CD8-positive, alpha-beta memory T cell (primary cell): ENCODE measurements around the gene HSPD1. TPM values are rescaled to one million over a fixed set of nuclear protein-coding genes. Genes with fewer than 3 reads are reported as not detected.

ENCODE experiments used
- CTCF ChIA-PET: fragments of 350-600 bp; sonication (Branson Sonifier 250); formaldehyde crosslinking; loops from one replicate; lab custom pipeline; 2021; ENCODE audit warnings: antibody characterized with exemption; lab: Charles Lee
- POLR2A ChIA-PET: fragments of 350-600 bp; sonication (Branson Sonifier 250); formaldehyde crosslinking; loops from one replicate; lab custom pipeline; 2021; ENCODE audit warnings: antibody characterized with exemption; lab: Charles Lee
- DNase-seq, 5 donors: peaks; one replicate each; pipeline versions ENCODE4 v3.0.0 to v3.0.0-alpha.2; 2020 to 2022; ENCODE audit warnings: mixed read lengths in 1 of 5
- H3K27ac ChIP-seq: one replicate; pipeline ENCODE4 v1.7.0; 2013; ENCODE audit warnings: low read depth, mild to moderate bottlenecking, low read length, moderate library complexity
- H3K27me3 ChIP-seq: 2 replicates; pipeline ENCODE4 v1.7.0; 2013; ENCODE audit warnings: low read length, mild to moderate bottlenecking; ENCODE audit not compliant: insufficient read depth, poor library complexity, severe bottlenecking
- H3K36me3 ChIP-seq: 2 replicates; pipeline ENCODE4 v1.7.0; 2013; ENCODE audit warnings: mild to moderate bottlenecking, low read length, moderate library complexity; ENCODE audit not compliant: insufficient read depth
- H3K4me1 ChIP-seq: 2 replicates; pipeline ENCODE4 v1.7.0; 2013; ENCODE audit warnings: mild to moderate bottlenecking, low read length, moderate library complexity; ENCODE audit not compliant: insufficient read depth
- H3K4me3 ChIP-seq: 2 replicates; pipeline ENCODE4 v1.7.0; 2013; ENCODE audit warnings: mild to moderate bottlenecking, low read length
- H3K9me3 ChIP-seq: 2 replicates; pipeline ENCODE4 v1.7.0; 2013; ENCODE audit warnings: mild to moderate bottlenecking, low read length
- H3K27ac Mint-ChIP-seq, 8 donors: one replicate each; pipeline ENCODE4 v1.8.0; 2020 to 2021; ENCODE audit warnings: mixed read lengths in 8 of 8, mild to moderate bottlenecking in 6 of 8, inconsistent platforms in 3 of 8, moderate library complexity in 3 of 8
- H3K27me3 Mint-ChIP-seq, 2 donors: one replicate each; pipeline ENCODE4 v1.8.0; 2020 to 2021; ENCODE audit warnings: mixed read lengths in 2 of 2, mild to moderate bottlenecking in 1 of 2, moderate library complexity in 1 of 2
- H3K36me3 Mint-ChIP-seq, 3 donors: one replicate each; pipeline ENCODE4 v1.8.0; 2020 to 2021; ENCODE audit warnings: mixed read lengths in 3 of 3, inconsistent platforms in 1 of 3, mild to moderate bottlenecking in 1 of 3
- H3K4me1 Mint-ChIP-seq, 3 donors: one replicate each; pipeline ENCODE4 v1.8.0; 2020 to 2021; ENCODE audit warnings: mixed read lengths in 3 of 3, inconsistent platforms in 1 of 3, mild to moderate bottlenecking in 1 of 3
- H3K4me3 Mint-ChIP-seq, 7 donors: one replicate each; pipeline ENCODE4 v1.8.0; 2020 to 2021; ENCODE audit warnings: mixed read lengths in 7 of 7, mild to moderate bottlenecking in 6 of 7, moderate library complexity in 4 of 7, inconsistent platforms in 2 of 7
- H3K9me3 Mint-ChIP-seq, 5 donors: one replicate each; pipeline ENCODE4 v1.8.0; 2020 to 2022; ENCODE audit warnings: mixed read lengths in 5 of 5, mild to moderate bottlenecking in 3 of 5, moderate library complexity in 2 of 5, inconsistent platforms in 1 of 5
- polyA plus RNA-seq: library from polyadenylated mRNA; unstranded; fragments of 300-500 nt; fragmentation: Illumina TruSeq; gene quantifications from one replicate; pipeline ENCODE4 v1.2.3, GENCODE V29; 2021
- total RNA-seq, 2 experiments: library from RNA; stranded (reverse); gene quantifications; one replicate each; pipeline ENCODE4 v1.2.3, GENCODE V29; 2021

The HSPD1 gene
- total and polyA plus RNA-seq, 3 experiments from 2014 or later, result 110 to 1,183 (median 1,152) TPM

GRCh38 chr2:197472166-197472565, 27.5 kb downstream of the HSPD1 start:
- H3K4me3 Mint-ChIP-seq, result no peak overlapping the region
- no peaks in the 10 kb centered on the region for H3K9me3 Mint-ChIP-seq
- H3K4me1 ChIP-seq, result no peaks in the 10 kb centered on the region
- peak overlapping the region in 2 of 8 donors; percentile 43 to 79 for H3K27ac Mint-ChIP-seq
- H3K36me3 Mint-ChIP-seq, result peaks cover 0 to 83% (median 13%) of the 10 kb centered on the region in 3 donors
- POLR2A ChIA-PET, result no interaction called here
- H3K4me3 ChIP-seq, result no peak overlapping the region
- CTCF ChIA-PET, result no interaction called here
- H3K27me3 ChIP-seq, result no peaks in the 10 kb centered on the region
- H3K36me3 ChIP-seq, result peaks cover 47% of the 10 kb centered on the region
- H3K4me1 Mint-ChIP-seq, result peaks cover 1 to 5% (median 4%) of the 10 kb centered on the region in 3 donors
- no peaks in the 10 kb centered on the region for H3K9me3 ChIP-seq
- no peak for DNase-seq
- H3K27ac ChIP-seq, result no peak overlapping the region
- H3K27me3 Mint-ChIP-seq, result no peaks in the 10 kb centered on the region

GRCh38 chr2:197464175-197464574, 35.5 kb downstream of the HSPD1 start:
- Histone ChIP-seq H3K27ac (no peak overlapping the region), H3K9me3 (no peaks in the 10 kb centered on the region), H3K4me3 (no peak overlapping the region), H3K36me3 (peaks cover 35% of the 10 kb centered on the region), H3K4me1 (peaks cover 10% of the 10 kb centered on the region), H3K27me3 (no peaks in the 10 kb centered on the region)
- CTCF ChIA-PET, result no interaction called here
- peak overlapping the region in 2 of 8 donors; percentile 37 to 58 for H3K27ac Mint-ChIP-seq
- DNase-seq, result no peak
- POLR2A ChIA-PET, result interaction anchor here (0.6 to 0.8 kb wide), 2 partner anchors 11 to 25 kb away, joined by 3 read pairs; no protein-coding TSS in a partner anchor
- no peaks in the 10 kb centered on the region for H3K27me3 Mint-ChIP-seq
- peaks cover 6 to 76% (median 18%) of the 10 kb centered on the region in 3 donors for H3K36me3 Mint-ChIP-seq
- H3K4me1 Mint-ChIP-seq, result peaks cover 15 to 32% (median 23%) of the 10 kb centered on the region in 3 donors
- H3K4me3 Mint-ChIP-seq, result no peak overlapping the region
- H3K9me3 Mint-ChIP-seq, result no peaks in the 10 kb centered on the region

GRCh38 chr2:197461057-197461456, 38.6 kb downstream of the HSPD1 start:
- H3K36me3 Mint-ChIP-seq, result peaks cover 2 to 65% (median 12%) of the 10 kb centered on the region in 3 donors
- no peaks in the 10 kb centered on the region for H3K27me3 Mint-ChIP-seq
- H3K4me1 ChIP-seq, result peaks cover 17% of the 10 kb centered on the region
- no peak for DNase-seq
- no peak overlapping the region for H3K27ac ChIP-seq
- H3K9me3 Mint-ChIP-seq, result no peaks in the 10 kb centered on the region
- H3K36me3 ChIP-seq, result peaks cover 26% of the 10 kb centered on the region
- H3K27me3 ChIP-seq, result no peaks in the 10 kb centered on the region
- H3K4me1 Mint-ChIP-seq, result peaks cover 29 to 50% (median 43%) of the 10 kb centered on the region in 3 donors
- H3K9me3 ChIP-seq, result no peaks in the 10 kb centered on the region
- H3K4me3 ChIP-seq, result no peak overlapping the region
- peak overlapping the region in 5 of 8 donors; percentile 8 to 77 (median 50) for H3K27ac Mint-ChIP-seq
- H3K4me3 Mint-ChIP-seq, result no peak overlapping the region
- ChIA-PET CTCF (no interaction called here), POLR2A (no interaction called here)

GRCh38 chr2:197460649-197461048, 39.0 kb downstream of the HSPD1 start:
- no peaks in the 10 kb centered on the region for H3K27me3 ChIP-seq
- H3K36me3 ChIP-seq, result peaks cover 22% of the 10 kb centered on the region
- no peaks in the 10 kb centered on the region for H3K27me3 Mint-ChIP-seq
- peak overlapping the region in 2 of 8 donors; percentile 50 to 63 for H3K27ac Mint-ChIP-seq
- no peak for DNase-seq
- peaks cover 19% of the 10 kb centered on the region for H3K4me1 ChIP-seq
- peaks cover 0 to 66% (median 11%) of the 10 kb centered on the region in 3 donors for H3K36me3 Mint-ChIP-seq
- H3K9me3 ChIP-seq, result no peaks in the 10 kb centered on the region
- POLR2A ChIA-PET, result no interaction called here
- CTCF ChIA-PET, result no interaction called here
- H3K4me3 Mint-ChIP-seq, result no peak overlapping the region
- H3K9me3 Mint-ChIP-seq, result no peaks in the 10 kb centered on the region
- H3K27ac ChIP-seq, result no peak overlapping the region
- peaks cover 30 to 52% (median 45%) of the 10 kb centered on the region in 3 donors for H3K4me1 Mint-ChIP-seq
- H3K4me3 ChIP-seq, result no peak overlapping the region

- Mint-ChIP-seq H3K4me1 (peaks cover 50 to 69% (median 68%) of the 10 kb centered on the region in 3 donors), H3K36me3 (peaks cover 0 to 48% (median 7%) of the 10 kb centered on the region in 3 donors), H3K4me3 (peak overlapping the region in 6 of 7 donors; percentile 43 to 99 (median 65)), H3K27me3 (peaks cover 0 to 5% of the 10 kb centered on the region in 2 donors), H3K27ac (peak overlapping the region in 7 of 8 donors; percentile 35 to 92 (median 57)), H3K9me3 (no peaks in the 10 kb centered on the region)
- no peak for DNase-seq
- Histone ChIP-seq H3K9me3 (no peaks in the 10 kb centered on the region), H3K36me3 (peaks cover 4% of the 10 kb centered on the region), H3K4me3 (peak overlapping the region; percentile 29), H3K27me3 (no peaks in the 10 kb centered on the region), H3K4me1 (peaks cover 40% of the 10 kb centered on the region), H3K27ac (no peak overlapping the region)
- ChIA-PET CTCF (interaction anchor here (1.1 kb wide), 1 partner anchor 21 kb away, joined by 3 read pairs; the partner anchor contains the start of gene SF3B1), POLR2A (interaction anchor here (0.6 to 1.1 kb wide), 3 partner anchors 17 to 190 kb away, joined by 3 to 8 read pairs (median 3); partner anchors contain the start of gene HSPD1)
Observed at GRCh38 chr2:197455428-197455827, 44.2 kb downstream of the HSPD1 start.

DNA sequence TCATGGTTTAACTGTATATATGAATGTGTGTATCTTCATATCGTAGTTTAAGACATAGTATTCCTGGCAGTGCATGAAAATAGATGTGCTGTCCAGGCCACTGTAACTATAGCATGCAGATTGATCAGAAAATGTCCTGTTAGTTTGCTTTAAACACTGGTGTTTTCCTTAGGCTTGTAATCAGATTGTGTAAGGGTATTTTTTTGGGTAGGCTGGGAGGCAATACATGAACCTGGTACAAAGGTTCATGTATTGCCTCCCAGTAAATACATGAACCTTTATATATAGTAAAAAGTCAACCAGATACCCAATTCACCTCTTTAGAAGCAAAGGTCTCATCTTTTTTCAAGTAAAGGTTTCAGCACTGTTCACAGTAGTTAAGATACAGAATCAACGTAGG, 44.7 kb downstream of the HSPD1 start:
- Mint-ChIP-seq H3K27me3 (peaks cover 0 to 5% of the 10 kb centered on the region in 2 donors), H3K4me1 (peaks cover 49 to 68% (median 66%) of the 10 kb centered on the region in 3 donors), H3K9me3 (no peaks in the 10 kb centered on the region), H3K4me3 (peak overlapping the region; percentile 94 to 100 (median 99)), H3K36me3 (peaks cover 0 to 44% (median 6%) of the 10 kb centered on the region in 3 donors), H3K27ac (peak overlapping the region in 7 of 8 donors; percentile 59 to 100 (median 100))
- Histone ChIP-seq H3K27ac (peak overlapping the region; percentile 99), H3K27me3 (no peaks in the 10 kb centered on the region), H3K4me1 (peaks cover 36% of the 10 kb centered on the region), H3K9me3 (no peaks in the 10 kb centered on the region), H3K36me3 (no peaks in the 10 kb centered on the region), H3K4me3 (peak overlapping the region; percentile 83)
- DNase-seq, result no peak
- ChIA-PET POLR2A (interaction anchor here (0.6 to 1.1 kb wide), 2 partner anchors 45 to 190 kb away, joined by 3 to 8 read pairs; partner anchors contain the start of gene HSPD1), CTCF (no interaction called here)

GRCh38 chr2:197453914-197454398, 45.7 kb downstream of the HSPD1 start:
- Histone ChIP-seq H3K4me1 (peaks cover 29% of the 10 kb centered on the region), H3K36me3 (no peaks in the 10 kb centered on the region), H3K27me3 (no peaks in the 10 kb centered on the region), H3K9me3 (no peaks in the 10 kb centered on the region), H3K4me3 (peak overlapping the region; percentile 83), H3K27ac (peak overlapping the region; percentile 99)
- Mint-ChIP-seq H3K27ac (peak overlapping the region; percentile 97 to 100 (median 100)), H3K9me3 (no peaks in the 10 kb centered on the region), H3K4me3 (peak overlapping the region; percentile 94 to 100 (median 99)), H3K4me1 (peaks cover 44 to 58% (median 56%) of the 10 kb centered on the region in 3 donors), H3K36me3 (peaks cover 0 to 35% (median 4%) of the 10 kb centered on the region in 3 donors), H3K27me3 (peaks cover 0 to 5% of the 10 kb centered on the region in 2 donors)
- DNase-seq, result peak in 1 of 5 donors; percentile 75
- POLR2A ChIA-PET, result interaction anchor here (1.2 to 3.7 kb wide), 3 partner anchors 19 to 62 kb away, joined by 15 to 97 read pairs (median 40); partner anchors contain the start of genes HSPD1, HSPE1, MOB4 and SF3B1
- CTCF ChIA-PET, result interaction anchor here (1.2 to 4.1 kb wide), 6 partner anchors 18 to 54 kb away, joined by 3 to 30 read pairs (median 5); partner anchors contain the start of genes HSPD1, HSPE1 and SF3B1
